Globus pallidus (tissue), 1 donor: ENCODE measurements around the gene RTN4RL2.

Experiments used
- DNase-seq: peaks from one replicate; pipeline ENCODE4 v3.0.0-alpha.2; 2015; ENCODE audit warnings: low spot score

Gene RTN4RL2

GRCh38 chr11:57462597-57462996 lies 2.3 kb downstream of the RTN4RL2 start:
- DNase-seq, result no peak

DNA sequence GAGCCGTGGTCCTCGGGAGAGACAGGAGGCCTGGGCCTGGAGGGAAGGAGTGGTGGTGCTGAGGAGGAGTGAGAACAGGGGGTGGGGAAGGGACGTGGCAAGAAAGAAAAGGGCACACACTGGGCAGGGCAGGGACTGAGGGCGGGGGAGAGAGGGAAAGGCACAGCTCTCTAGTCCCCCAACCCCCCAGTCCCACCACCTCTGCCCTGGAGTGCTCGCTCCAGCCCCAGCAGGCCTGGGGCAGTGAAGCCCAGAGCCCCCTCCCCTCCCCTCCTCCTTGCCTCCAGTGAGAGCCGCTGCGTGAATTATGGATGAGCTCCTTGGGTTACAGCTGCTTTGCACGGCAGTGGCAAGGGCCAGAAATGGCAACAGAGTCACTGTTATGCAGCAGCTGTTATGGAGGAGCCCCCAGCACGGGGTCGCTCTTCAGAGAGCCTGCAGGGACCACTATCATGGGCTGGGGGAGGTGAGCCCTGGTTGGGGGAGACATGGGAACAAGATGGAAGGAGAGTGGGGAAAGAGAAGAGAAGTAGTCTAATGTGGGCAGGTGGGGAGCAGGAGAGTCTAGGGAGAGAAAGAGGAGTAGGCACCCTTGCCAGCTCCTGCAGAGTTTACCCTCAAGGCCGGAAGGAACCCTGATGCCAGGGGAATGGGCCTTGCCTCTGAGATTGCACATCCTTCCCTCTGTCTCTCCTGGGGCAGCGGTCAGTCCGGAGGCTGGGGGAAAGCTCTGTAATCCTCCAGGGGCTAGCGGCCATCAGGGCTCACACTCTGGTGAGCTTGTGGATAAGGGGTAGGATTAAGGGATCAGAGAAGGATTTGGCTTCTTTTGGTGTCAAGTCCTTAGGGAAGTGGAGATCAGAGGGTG lies 3.6 kb downstream of the RTN4RL2 start:
- DNase-seq, result no peak

DNA sequence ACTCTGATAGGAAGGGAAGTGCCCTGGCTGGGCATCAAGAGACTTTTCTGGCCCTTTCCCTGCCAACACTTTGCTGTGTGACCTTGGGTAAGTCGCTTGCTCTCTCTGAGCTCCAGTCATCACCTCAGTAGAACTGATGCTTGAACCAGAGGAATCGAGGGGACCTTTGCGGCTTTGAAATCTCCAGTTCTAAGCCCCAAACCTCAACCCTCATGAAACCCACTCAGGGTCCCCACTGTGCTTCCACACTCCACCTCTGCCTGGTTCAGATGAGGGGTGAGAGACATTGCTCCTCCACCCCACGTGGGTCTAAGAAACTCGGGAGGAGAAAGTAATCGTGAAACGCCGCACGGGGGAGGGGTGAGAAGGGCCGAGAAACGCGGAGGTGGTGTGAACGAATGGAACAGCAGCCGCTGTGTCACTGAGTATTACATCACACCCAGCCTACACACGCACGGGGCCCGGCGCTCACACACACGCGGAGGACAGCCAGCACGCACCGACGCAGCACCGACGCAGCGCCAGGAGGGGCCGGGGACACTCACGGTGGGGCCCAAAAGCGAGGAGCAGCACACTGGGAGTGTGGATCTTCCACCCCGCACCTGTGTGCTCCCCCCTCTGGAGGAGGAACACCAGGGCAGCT lies 4.3 kb downstream of the RTN4RL2 start:
- DNase-seq, result no peak

GRCh38 chr11:57466680-57467079 lies 6.4 kb downstream of the RTN4RL2 start:
- no peak for DNase-seq

- no peak for DNase-seq
Measured at GRCh38 chr11:57467508-57468157, 7.3 kb downstream of the RTN4RL2 start.

GRCh38 chr11:57468276-57468675 lies 7.9 kb downstream of the RTN4RL2 start:
- no peak for DNase-seq

DNA sequence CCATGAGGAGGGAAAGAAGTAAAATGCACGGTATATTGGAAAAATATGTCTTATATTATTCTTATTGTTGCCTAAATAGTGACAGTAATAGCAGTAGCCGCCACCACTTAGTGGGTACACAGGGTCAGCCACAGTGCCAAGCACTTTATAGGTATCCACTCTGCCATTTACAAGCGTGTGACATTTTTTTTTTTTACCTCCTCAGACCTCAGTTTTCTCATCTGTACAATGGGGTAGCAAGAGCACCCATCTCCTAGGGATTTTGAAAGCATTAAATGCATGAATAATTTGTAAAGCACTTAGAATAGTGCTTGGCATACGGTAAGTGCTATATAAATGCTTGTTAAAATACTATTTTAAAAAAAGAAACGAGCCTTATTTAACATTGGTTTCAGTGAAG lies 8.9 kb downstream of the RTN4RL2 start:
- DNase-seq, result no peak

DNA sequence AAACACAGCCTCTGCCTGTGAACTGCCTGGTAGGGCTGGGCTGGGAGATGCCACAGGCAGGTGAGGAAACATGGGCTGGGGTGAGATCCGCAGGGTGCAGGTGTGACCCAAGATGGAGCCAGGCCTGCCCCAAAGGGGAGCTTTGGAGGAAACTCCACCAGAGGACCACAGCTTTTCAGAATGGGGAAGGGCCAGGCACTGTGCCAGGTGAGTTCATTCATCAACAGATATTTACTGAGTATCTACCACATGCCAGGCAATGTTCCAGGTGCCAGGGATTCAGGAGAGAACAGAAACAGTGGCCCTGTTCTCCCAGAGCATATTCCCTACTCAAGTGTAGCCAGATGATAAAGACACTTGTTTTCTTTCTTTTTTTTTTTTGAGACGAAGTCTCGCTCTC lies 11.2 kb downstream of the RTN4RL2 start:
- no peak for DNase-seq

DNA sequence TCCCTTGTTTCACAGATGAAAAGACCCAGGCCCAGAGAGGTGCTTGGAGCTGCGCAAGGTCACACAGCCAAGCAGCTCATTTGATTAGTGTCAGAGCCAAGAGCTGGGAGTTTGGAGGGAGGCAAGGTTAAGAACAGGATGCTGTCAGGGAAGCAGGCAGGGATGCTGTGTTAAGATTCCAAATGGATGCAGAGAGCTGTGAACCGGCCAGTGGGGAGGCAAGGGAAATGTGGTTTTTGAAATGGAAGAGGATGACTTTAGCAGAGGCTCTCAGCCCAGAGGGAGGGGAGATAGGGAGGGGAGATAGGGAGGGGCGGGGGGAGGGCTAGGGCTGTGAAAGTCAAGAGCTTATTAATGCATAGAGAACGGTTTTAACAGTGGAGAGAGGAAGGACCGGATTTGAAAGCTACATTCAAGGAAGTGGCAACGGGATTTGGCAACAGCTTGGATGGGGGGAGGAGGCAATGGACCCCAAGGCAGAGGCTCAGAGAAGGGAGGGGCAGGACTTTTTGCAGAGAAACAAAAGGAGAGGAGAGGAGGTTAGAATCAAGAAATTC lies 13.0 kb downstream of the RTN4RL2 start:
- DNase-seq, result no peak

DNA sequence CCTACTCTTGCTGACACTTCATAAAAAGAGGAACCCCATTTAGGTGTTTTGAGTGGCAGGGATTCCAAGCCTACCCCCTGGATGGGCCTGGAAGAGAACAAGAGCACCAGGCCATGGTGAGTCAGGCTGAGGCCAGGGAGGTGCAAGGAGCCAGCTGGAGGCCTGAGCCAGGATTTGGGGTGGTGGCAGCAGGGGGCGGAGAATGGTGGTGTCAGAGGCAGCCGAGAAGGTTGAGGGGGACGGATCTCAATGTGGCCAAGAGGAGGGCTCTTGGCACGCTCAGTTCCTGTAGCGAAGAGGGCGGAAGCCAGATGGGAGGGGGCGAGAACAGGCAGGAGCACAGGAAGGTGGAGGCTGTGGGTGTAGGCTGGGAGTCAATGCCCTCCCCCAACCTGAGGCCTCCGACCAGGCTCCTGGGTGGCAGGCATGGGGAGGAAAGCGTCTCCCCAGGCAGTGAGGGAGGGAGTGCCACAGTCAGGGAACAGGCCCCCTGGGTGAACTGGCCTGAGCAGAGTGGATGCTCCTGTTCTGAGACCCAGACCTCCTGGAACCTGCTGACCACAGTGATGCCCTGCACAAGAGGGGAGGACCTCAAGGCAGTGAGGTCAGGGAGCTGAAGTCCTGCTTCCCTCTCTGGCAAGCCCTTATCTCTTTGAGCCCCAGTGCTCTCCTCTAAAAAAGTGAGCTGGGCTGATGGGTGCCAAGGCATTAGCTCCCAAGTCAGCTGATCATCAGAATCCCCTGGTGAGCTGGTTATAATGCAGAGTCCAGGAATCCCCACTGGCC lies 13.9 kb downstream of the RTN4RL2 start:
- no peak for DNase-seq

DNA sequence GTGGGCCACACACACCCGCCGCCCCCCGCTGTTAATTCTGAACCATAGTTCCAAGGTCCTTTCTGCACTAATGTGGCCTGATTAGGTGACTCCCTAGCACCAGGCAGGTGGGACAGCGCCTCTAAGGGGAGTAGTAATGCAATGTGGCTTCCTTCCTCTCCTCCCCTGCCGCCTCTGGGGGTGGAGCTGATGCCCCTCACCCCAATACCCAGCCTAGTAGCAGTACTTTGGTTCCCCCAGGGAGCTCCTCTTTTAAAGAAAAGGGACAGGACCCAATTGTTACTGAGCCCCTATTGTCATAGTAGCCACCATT lies 14.4 kb downstream of the RTN4RL2 start:
- DNase-seq, result no peak

- DNase-seq, result no peak
Measured at GRCh38 chr11:57475191-57475590, 14.9 kb downstream of the RTN4RL2 start.

DNA sequence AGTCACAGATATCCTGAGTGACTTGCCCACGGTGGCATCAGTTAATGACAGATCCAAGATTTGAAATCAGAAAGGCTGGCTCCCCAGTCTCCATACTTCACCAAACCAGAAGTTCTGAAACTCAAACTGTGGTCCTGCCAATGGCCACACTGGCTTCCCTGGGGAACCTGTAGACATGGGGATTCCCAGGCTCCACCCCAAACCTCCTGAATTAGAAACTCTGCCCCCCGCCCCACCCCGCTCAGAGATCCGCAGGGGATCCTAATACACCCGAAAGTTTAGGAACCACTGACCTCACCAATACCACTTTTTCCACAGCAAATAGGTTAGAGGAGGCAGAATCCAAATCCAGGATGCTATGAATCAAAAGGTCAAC lies 15.3 kb downstream of the RTN4RL2 start:
- DNase-seq, result no peak

- DNase-seq, result no peak
Measured at GRCh38 chr11:57476047-57476756, 15.9 kb downstream of the RTN4RL2 start.

DNA sequence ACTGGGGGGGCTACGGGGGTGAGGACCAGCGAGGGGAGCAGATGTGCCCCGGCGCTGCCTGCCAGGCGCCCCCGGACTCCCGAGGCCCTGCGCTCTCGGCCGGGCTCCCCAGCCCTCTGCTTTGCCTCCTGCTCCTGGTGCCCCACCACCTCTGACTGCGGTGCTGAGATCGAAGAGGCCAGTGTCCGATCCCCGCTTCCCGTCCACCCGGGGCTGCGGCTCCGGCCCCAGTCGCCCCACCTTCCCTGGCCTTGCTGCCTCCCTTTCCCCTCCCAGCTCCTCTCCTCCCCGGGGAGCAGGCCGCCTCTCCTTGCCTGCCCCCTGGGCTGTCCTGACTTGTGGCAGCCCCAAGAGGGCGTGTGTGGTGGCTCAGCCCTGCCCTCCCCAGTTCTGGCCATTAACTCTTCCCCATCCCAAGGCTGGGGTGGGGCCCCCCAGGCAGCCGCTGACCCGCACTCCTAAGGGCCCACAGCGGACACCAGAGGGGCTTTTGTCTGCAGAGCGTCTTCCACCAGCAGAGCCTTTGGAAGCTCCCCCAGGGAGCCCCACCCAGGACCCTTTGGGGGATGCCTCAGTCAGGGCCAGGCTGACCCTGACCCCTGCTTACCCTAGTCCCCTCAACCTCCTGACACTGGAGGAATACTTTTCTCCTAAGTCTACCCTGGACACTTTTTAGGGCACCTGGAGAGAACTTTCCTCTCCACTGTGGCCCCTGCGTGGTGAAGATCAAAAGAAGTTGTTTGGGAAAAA lies 16.6 kb downstream of the RTN4RL2 start:
- no peak for DNase-seq

GRCh38 chr11:57477507-57478189 lies 17.3 kb downstream of the RTN4RL2 start:
- DNase-seq, result no peak

DNA sequence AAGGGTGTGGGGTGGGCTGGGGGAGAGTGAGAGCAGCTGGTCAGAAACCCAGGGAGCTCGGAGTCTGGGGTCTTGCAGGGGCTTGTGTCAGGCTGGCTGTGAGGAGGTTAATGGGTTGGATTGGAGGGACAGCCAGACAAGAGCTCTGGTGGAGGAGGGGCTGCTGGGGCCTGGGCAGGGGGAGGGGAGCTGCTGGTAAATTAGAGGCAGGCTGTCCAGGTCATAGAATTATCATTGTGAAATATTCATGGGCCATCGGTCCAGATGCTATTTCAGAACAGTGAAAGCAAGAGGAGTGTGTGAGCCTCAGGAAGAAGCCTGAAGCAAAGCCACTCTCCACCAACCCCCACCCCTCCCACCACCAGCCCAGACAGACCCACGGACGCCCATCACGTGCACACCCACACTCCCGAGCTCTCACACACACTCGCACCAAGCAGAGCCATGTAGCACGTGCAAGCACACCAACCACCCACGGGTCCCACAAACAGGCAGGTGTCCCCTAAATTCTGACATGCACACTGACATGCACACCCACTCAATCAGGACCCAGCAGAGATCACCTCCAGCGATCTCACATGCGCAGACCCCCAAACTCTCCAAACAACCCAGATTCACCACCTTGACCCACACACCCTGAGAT lies 18.8 kb downstream of the RTN4RL2 start:
- no peak for DNase-seq

DNA sequence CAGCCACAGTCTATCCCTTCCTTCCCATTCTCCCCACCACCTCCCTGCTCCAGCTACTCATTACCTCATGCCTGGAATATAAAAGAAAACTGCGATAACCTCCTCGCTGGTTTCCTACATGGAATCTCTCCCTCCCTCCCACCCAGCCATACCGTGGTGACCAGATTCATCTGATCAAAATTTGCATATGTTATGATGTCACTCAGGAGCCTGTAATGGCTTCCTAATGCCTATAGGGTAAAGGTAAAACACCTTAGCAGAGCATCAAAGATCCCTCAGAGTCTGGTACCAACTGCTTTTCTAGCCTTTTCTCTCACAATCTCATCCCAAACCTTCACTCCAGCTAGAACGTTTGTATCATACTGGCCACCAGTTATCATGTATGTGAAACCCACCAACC lies 19.6 kb downstream of the RTN4RL2 start:
- no peak for DNase-seq

DNA sequence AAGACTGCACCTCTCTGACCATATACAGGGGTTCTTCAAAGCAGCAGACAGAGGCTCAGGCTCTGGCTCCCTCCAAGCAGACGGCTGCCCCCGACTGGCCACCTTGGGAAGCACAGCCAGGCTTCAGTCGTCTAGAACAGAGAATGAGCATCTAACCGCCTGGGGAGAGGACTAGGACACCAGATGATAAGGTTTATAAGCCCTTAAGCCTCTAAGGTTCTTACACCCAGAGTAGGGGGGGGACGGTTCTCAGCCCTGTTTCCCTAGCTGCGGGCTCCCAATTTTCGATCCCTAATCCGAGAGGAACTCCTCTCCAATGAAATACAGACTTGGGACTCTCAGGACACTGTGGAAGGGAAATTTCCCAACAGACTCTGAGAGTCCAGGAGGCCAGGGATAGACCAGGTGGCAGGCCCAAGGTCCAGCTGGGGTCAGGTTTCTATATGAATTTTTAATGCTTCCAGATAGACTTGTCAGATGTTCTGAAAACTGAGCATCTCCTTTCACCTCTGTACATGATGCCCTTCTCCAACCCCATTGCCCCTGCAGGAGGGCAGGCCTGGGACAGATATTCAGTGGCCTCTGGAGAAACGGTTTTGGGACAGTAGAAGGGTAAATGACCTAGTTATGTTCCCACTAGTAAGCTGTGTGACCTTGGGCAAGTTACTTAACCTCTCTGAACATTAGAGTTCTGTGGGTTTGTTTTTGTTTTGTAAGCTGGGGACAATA lies 20.2 kb downstream of the RTN4RL2 start:
- DNase-seq, result no peak
